NCI-H2081 treated with DMSO at 0.1 percent for 48 hours (cell line): Measurements from ENCODE around the gene PTPN21.

ENCODE experiments used
- DNase-seq: peaks from one replicate; lab custom pipeline; 2025; lab: John Stamatoyannopoulos, UW

PTPN21 gene

GRCh38 chr14:88554457-88555286 is at the start of gene PTPN21:
Gene PTPN21 (minus strand): TSS chr14:88555007. CDS start chr14:88550417, 4,590 bp downstream.
- no peak for DNase-seq

- DNase-seq, result no peak
Measured at GRCh38 chr14:88604212-88604611, 49.4 kb upstream of the PTPN21 start.

GRCh38 chr14:88599761-88600439 is 45.1 kb upstream of the PTPN21 start:
- no peak for DNase-seq

- no peak for DNase-seq
Measured at GRCh38 chr14:88599326-88599725, 44.5 kb upstream of the PTPN21 start.

GRCh38 chr14:88598097-88598675 is 43.4 kb upstream of the PTPN21 start:
- no peak for DNase-seq

GRCh38 chr14:88597601-88598000 is 42.8 kb upstream of the PTPN21 start:
- no peak for DNase-seq

GRCh38 chr14:88597038-88597437 is 42.2 kb upstream of the PTPN21 start:
- DNase-seq, result no peak

- DNase-seq, result no peak
Measured at GRCh38 chr14:88592031-88592430, 37.2 kb upstream of the PTPN21 start.

GRCh38 chr14:88590173-88590572 is 35.4 kb upstream of the PTPN21 start:
- DNase-seq, result no peak

GRCh38 chr14:88588081-88588480 is 33.3 kb upstream of the PTPN21 start:
- DNase-seq, result no peak

GRCh38 chr14:88584451-88584850 is 29.6 kb upstream of the PTPN21 start:
- DNase-seq, result no peak

GRCh38 chr14:88576222-88576621 is 21.4 kb upstream of the PTPN21 start:
- DNase-seq, result no peak

- no peak for DNase-seq
Measured at GRCh38 chr14:88572117-88572516, 17.3 kb upstream of the PTPN21 start.

- DNase-seq, result no peak
Measured at GRCh38 chr14:88568196-88568595, 13.4 kb upstream of the PTPN21 start.

- no peak for DNase-seq
Measured at GRCh38 chr14:88565427-88565826, 10.6 kb upstream of the PTPN21 start.

GRCh38 chr14:88563845-88564244 is 9.0 kb upstream of the PTPN21 start:
- DNase-seq, result no peak

- DNase-seq, result peak; percentile 64
Measured at GRCh38 chr14:88562831-88563686, 8.3 kb upstream of the PTPN21 start, which contains the start of gene ZC3H14. Gene ZC3H14 (plus strand): TSS chr14:88563037. CDS start chr14:88563134, 97 bp downstream.

GRCh38 chr14:88562532-88562830 is 7.7 kb upstream of the PTPN21 start:
- no peak for DNase-seq

GRCh38 chr14:88559852-88560251 is 5.0 kb upstream of the PTPN21 start:
- DNase-seq, result no peak

- no peak for DNase-seq
Measured at GRCh38 chr14:88556581-88556980, 1.8 kb upstream of the PTPN21 start.

- no peak for DNase-seq
Measured at GRCh38 chr14:88553886-88554456, 836 bp downstream of the PTPN21 start.

GRCh38 chr14:88552876-88553275 is 1.9 kb downstream of the PTPN21 start:
- DNase-seq, result no peak
